WTC11 (cell line): ENCODE data around the gene TACC2. TPM values are rescaled to one million over a fixed set of nuclear protein-coding genes. Genes with fewer than 3 reads are reported as not detected.

Experiments
- ATF1 ChIP-seq: sonication (generic); formaldehyde crosslinking; IDR thresholded peaks from 2 replicates; pipeline ENCODE4 v1.8.1; 2023; ENCODE audit warnings: mild to moderate bottlenecking, moderate library complexity, missing genetic modification reagents
- ATF6 ChIP-seq: sonication (generic); formaldehyde crosslinking; IDR thresholded peaks from 2 replicates; pipeline ENCODE4 v1.8.1; 2023; ENCODE audit warnings: mild to moderate bottlenecking, missing genetic modification reagents
- CBFB ChIP-seq: sonication (generic); formaldehyde crosslinking; IDR thresholded peaks from 2 replicates; pipeline ENCODE4 v1.8.1; 2022; ENCODE audit warnings: mild to moderate bottlenecking, low read depth, missing genetic modification reagents
- CREB1 ChIP-seq: sonication (generic); formaldehyde crosslinking; IDR thresholded peaks from 2 replicates; pipeline ENCODE4 v1.8.0; 2023; ENCODE audit warnings: mild to moderate bottlenecking, missing genetic modification reagents
- CREM ChIP-seq: sonication (generic); formaldehyde crosslinking; IDR thresholded peaks from 2 replicates; pipeline ENCODE4 v1.8.1; 2022; ENCODE audit warnings: mild to moderate bottlenecking, missing genetic modification reagents, moderate library complexity
- FOXK1 ChIP-seq: sonication (generic); formaldehyde crosslinking; IDR thresholded peaks from 2 replicates; pipeline ENCODE4 v1.8.0; 2022; ENCODE audit warnings: mild to moderate bottlenecking, moderate library complexity, missing genetic modification reagents
- FOXP1 ChIP-seq: sonication (generic); formaldehyde crosslinking; IDR thresholded peaks from 2 replicates; pipeline ENCODE4 v1.8.0; 2022; ENCODE audit warnings: missing genetic modification reagents, mild to moderate bottlenecking, moderate library complexity, borderline replicate concordance
- HMGA2 ChIP-seq: fragments of 250-450 bp; sonication (Bioruptor Pico); IDR thresholded peaks from 2 replicates; pipeline ENCODE4 v1.4.0; 2021; ENCODE audit warnings: mild to moderate bottlenecking, moderate library complexity
- IRF2 ChIP-seq: sonication (generic); formaldehyde crosslinking; IDR thresholded peaks from 2 replicates; pipeline ENCODE4 v1.8.0; 2022; ENCODE audit warnings: low read depth, missing genetic modification reagents, borderline replicate concordance
- JAZF1 ChIP-seq: fragments of 250-450 bp; sonication (Bioruptor Pico); IDR thresholded peaks from 2 replicates; pipeline ENCODE4 v1.9.0; 2021; ENCODE audit warnings: moderate library complexity, mild to moderate bottlenecking, inconsistent platforms
- MLX ChIP-seq: sonication (generic); formaldehyde crosslinking; IDR thresholded peaks from 2 replicates; pipeline ENCODE4 v1.8.1; 2023; ENCODE audit warnings: mild to moderate bottlenecking, missing genetic modification reagents, moderate library complexity
- MYBL2 ChIP-seq: sonication (generic); formaldehyde crosslinking; IDR thresholded peaks from 2 replicates; pipeline ENCODE4 v1.8.1; 2023; ENCODE audit warnings: mild to moderate bottlenecking, moderate library complexity, missing genetic modification reagents
- PRRX2 ChIP-seq: fragments of 250-450 bp; sonication (Bioruptor Pico); IDR thresholded peaks from 2 replicates; pipeline ENCODE4 v1.8.0; 2021; ENCODE audit warnings: mild to moderate bottlenecking
- SMAD3 ChIP-seq: sonication (generic); formaldehyde crosslinking; IDR thresholded peaks from 2 replicates; pipeline ENCODE4 v1.8.0; 2022; ENCODE audit warnings: missing genetic modification reagents, mild to moderate bottlenecking, borderline replicate concordance
- SOX15 ChIP-seq: fragments of 250-450 bp; sonication (Bioruptor Pico); IDR thresholded peaks from 2 replicates; pipeline ENCODE4 v1.9.0; 2021; ENCODE audit warnings: mild to moderate bottlenecking
- TCF7 ChIP-seq: sonication (generic); formaldehyde crosslinking; IDR thresholded peaks from 2 replicates; pipeline ENCODE4 v1.8.0; 2022; ENCODE audit warnings: mild to moderate bottlenecking, low read depth, missing genetic modification reagents, moderate library complexity
- TEAD4 ChIP-seq: sonication (generic); formaldehyde crosslinking; IDR thresholded peaks from 2 replicates; pipeline ENCODE4 v1.8.0; 2022; ENCODE audit warnings: mild to moderate bottlenecking, missing genetic modification reagents
- TP53 ChIP-seq: sonication (generic); formaldehyde crosslinking; IDR thresholded peaks from 2 replicates; pipeline ENCODE4 v1.8.1; 2023; ENCODE audit warnings: mild to moderate bottlenecking, missing genetic modification reagents
- ZBTB43 ChIP-seq: sonication (generic); formaldehyde crosslinking; IDR thresholded peaks from 2 replicates; pipeline ENCODE4 v1.8.1; 2023; ENCODE audit warnings: mild to moderate bottlenecking, missing genetic modification reagents
- ZMAT4 ChIP-seq: fragments of 250-450 bp; sonication (Bioruptor Pico); IDR thresholded peaks from 2 replicates; pipeline ENCODE4 v1.9.0; 2021; ENCODE audit warnings: mild to moderate bottlenecking
- ZNF138 ChIP-seq: sonication (generic); formaldehyde crosslinking; conservative IDR thresholded peaks from 2 replicates; pipeline ENCODE4 v1.8.1; 2022; ENCODE audit warnings: mild to moderate bottlenecking, moderate library complexity, missing genetic modification reagents
- ZNF219 ChIP-seq: sonication (generic); formaldehyde crosslinking; IDR thresholded peaks from 2 replicates; pipeline ENCODE4 v1.8.0; 2023; ENCODE audit warnings: missing genetic modification reagents, mild to moderate bottlenecking, borderline replicate concordance
- ZNF232 ChIP-seq: sonication (generic); formaldehyde crosslinking; IDR thresholded peaks from 2 replicates; pipeline ENCODE4 v1.8.0; 2022; ENCODE audit warnings: mild to moderate bottlenecking, missing genetic modification reagents
- ZNF281 ChIP-seq: sonication (generic); formaldehyde crosslinking; IDR thresholded peaks from 2 replicates; pipeline ENCODE4 v1.8.0; 2023; ENCODE audit warnings: mild to moderate bottlenecking, missing genetic modification reagents
- ZNF317 ChIP-seq: sonication (generic); formaldehyde crosslinking; IDR thresholded peaks from 2 replicates; pipeline ENCODE4 v1.8.1; 2023; ENCODE audit warnings: low read depth, mild to moderate bottlenecking, moderate library complexity, missing genetic modification reagents, borderline replicate concordance
- total RNA-seq: library from RNA; stranded (reverse); gene quantifications from 3 replicates; pipeline ENCODE4 v1.2.3, GENCODE V29; 2021
- TF ChIP-seq, protein P1 (sequence below): fragments of 250-450 bp; sonication (Bioruptor Pico); IDR thresholded peaks from 2 replicates; pipeline ENCODE4 v2.1.2; 2022; ENCODE audit warnings: mild to moderate bottlenecking, moderate library complexity
- TF ChIP-seq, protein P2 (sequence below): sonication (generic); formaldehyde crosslinking; IDR thresholded peaks from 2 replicates; pipeline ENCODE4 v1.8.0; 2022; ENCODE audit warnings: mild to moderate bottlenecking, missing genetic modification reagents
- TF ChIP-seq, protein P3 (sequence below): sonication (generic); formaldehyde crosslinking; IDR thresholded peaks from 2 replicates; pipeline ENCODE4 v1.8.0; 2022; ENCODE audit warnings: mild to moderate bottlenecking, missing genetic modification reagents
- TF ChIP-seq, protein P4 (sequence below): sonication (generic); formaldehyde crosslinking; IDR thresholded peaks from 2 replicates; pipeline ENCODE4 v1.8.1; 2022; ENCODE audit warnings: low read depth, missing genetic modification reagents, borderline replicate concordance

Gene TACC2
- total RNA-seq, 1 experiment from 2014 or later, result 28.9 TPM

DNA sequence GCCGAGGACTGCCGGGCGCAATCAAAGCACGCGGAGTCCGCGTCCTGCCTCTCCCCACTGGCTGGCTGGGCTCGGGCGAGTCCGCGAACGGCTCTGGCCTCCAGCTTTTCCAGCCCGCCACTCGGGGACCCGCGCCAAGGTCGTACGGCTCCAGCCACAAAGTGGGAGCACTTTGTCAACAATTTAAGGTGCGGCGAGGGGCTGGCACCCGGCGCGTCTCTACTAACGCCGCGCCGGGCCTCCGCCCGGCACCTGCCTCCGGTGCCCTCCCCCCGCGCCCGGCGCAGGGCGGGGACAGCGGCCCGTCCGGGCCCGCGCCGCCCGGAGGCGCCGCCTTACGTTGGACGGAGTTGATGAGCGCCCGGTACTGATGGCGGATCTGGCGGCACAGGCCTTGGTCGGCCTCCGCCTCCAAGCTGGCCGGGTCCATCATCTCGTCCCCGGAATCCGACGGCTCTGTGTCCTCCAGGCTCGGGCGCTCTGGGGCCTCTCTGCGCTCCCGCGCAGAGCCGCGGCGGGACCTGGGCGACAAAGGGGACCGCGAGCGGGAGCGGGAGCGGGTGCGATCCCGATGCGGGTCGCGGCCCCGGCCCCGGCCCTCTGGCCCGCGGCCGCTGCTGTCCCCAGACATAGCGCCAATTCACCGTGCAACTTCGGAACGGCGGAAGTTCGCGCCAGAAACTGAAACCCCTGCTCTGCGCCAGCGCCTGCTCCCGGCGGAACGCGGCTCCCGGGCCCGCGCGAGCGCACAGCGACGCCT is 14.2 kb upstream of the TACC2 start, which contains the start of gene NSMCE4A (continued):
- no peak for TF ChIP-seq TEAD4
- TF ChIP-seq CBFB (CRISPR knock-in tag), result no peak
- no peak for TF ChIP-seq HMGA2 (CRISPR knock-in tag)
- no peak for TF ChIP-seq ZBTB43 (CRISPR knock-in tag)
- TF ChIP-seq ZNF138 (CRISPR knock-in tag), result no peak
- TF ChIP-seq, protein P1, sequence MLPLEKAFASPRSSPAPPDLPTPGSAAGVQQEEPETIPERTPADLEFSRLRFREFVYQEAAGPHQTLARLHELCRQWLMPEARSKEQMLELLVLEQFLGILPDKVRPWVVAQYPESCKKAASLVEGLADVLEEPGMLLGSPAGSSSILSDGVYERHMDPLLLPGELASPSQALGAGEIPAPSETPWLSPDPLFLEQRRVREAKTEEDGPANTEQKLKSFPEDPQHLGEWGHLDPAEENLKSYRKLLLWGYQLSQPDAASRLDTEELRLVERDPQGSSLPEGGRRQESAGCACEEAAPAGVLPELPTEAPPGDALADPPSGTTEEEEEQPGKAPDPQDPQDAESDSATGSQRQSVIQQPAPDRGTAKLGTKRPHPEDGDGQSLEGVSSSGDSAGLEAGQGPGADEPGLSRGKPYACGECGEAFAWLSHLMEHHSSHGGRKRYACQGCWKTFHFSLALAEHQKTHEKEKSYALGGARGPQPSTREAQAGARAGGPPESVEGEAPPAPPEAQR (CRISPR knock-in tag), result no peak
- no peak for TF ChIP-seq ZNF317
- no peak for TF ChIP-seq ZNF281 (CRISPR knock-in tag)
- TF ChIP-seq FOXP1 (CRISPR knock-in tag), result peak; percentile 63; the same call in 1 of the 2 replicates
- TF ChIP-seq TCF7 (CRISPR knock-in tag), result no peak
- no peak for TF ChIP-seq SOX15 (CRISPR knock-in tag)
- TF ChIP-seq SMAD3 (CRISPR knock-in tag), result no peak
- TF ChIP-seq, protein P2, sequence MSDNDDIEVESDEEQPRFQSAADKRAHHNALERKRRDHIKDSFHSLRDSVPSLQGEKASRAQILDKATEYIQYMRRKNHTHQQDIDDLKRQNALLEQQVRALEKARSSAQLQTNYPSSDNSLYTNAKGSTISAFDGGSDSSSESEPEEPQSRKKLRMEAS (CRISPR knock-in tag), result peak; percentile 27; the same call in 1 of the 2 replicates
- peak; percentile 51; the same call in 1 of the 2 replicates for TF ChIP-seq ZNF219 (CRISPR knock-in tag)
- TF ChIP-seq CREM, result 0 out of 2 replicates have a peak, but pooled peaks have one; percentile 54
- 0 out of 2 replicates have a peak, but pooled peaks have one; percentile 31 for TF ChIP-seq MLX (CRISPR knock-in tag)
- no peak for TF ChIP-seq IRF2 (CRISPR knock-in tag)
- TF ChIP-seq, protein P3, sequence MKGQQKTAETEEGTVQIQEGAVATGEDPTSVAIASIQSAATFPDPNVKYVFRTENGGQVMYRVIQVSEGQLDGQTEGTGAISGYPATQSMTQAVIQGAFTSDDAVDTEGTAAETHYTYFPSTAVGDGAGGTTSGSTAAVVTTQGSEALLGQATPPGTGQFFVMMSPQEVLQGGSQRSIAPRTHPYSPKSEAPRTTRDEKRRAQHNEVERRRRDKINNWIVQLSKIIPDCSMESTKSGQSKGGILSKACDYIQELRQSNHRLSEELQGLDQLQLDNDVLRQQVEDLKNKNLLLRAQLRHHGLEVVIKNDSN (CRISPR knock-in tag), result no peak
- no peak for TF ChIP-seq ATF6 (CRISPR knock-in tag)
- no peak for TF ChIP-seq ZNF232
- TF ChIP-seq PRRX2 (CRISPR knock-in tag), result no peak
- no peak for TF ChIP-seq TP53 (CRISPR knock-in tag)
- peak; percentile 43 for TF ChIP-seq FOXK1
- TF ChIP-seq ATF1 (CRISPR knock-in tag), result no peak
- no peak for TF ChIP-seq JAZF1
- TF ChIP-seq, protein P4, sequence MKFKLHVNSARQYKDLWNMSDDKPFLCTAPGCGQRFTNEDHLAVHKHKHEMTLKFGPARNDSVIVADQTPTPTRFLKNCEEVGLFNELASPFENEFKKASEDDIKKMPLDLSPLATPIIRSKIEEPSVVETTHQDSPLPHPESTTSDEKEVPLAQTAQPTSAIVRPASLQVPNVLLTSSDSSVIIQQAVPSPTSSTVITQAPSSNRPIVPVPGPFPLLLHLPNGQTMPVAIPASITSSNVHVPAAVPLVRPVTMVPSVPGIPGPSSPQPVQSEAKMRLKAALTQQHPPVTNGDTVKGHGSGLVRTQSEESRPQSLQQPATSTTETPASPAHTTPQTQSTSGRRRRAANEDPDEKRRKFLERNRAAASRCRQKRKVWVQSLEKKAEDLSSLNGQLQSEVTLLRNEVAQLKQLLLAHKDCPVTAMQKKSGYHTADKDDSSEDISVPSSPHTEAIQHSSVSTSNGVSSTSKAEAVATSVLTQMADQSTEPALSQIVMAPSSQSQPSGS (CRISPR knock-in tag), result no peak
- TF ChIP-seq MYBL2 (CRISPR knock-in tag), result 0 out of 2 replicates have a peak, but pooled peaks have one; percentile 39
- TF ChIP-seq CREB1 (CRISPR knock-in tag), result no peak
- no peak for TF ChIP-seq ZMAT4 (CRISPR knock-in tag)
